Measurements from ENCODE around the gene CCBE1.
"Not testable (repeated sequence)": the region's sequence is repeated elsewhere in the genome, so short reads cannot be mapped to it uniquely, and the experiment has no call there.

Gene CCBE1

DNA sequence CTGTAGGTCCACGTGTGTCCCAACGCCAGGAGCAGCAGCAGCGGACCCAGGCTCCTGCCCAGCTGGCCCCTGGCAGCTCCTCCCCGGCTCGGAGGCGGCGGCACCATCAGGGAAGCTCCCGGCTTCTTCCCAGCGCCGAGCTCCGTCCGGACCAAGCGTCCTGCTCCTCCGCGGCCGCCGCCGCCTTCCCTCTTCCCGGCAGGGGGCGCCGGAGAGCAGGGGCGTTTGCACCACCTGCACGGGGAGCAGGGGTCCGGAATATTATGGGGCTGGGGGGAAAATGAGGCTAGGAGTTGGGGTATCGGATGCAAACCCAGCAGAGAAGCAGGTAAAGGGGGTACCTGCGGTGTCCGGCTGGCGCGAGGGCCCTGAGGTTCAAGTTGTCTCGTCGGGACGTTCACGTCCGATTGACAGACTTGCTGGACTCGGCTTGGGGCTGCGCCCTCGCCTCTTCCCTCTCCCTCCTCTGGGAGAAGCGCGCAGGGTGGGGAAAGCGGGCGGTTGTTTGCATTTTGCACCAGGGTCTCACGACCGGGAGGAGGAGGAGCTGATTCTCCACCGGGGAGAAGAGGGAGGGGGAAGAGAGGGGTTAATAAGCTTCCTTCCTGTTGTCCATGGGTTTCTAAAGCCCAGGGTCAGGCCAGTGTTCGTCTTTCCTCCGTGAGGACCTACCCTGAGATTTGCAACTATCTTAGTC is at the start of gene CCBE1:
TSS of gene CCBE1 (minus strand) at position 188 of the 697 bp plus-strand sequence.
- no peaks in the 10 kb centered on the region for H3K9me3 Mint-ChIP-seq
- H3K4me1 Mint-ChIP-seq = peaks cover 23% of the 10 kb centered on the region
- peak within 1 kb of the TSS; percentile 51 to 71 for H3K4me3 Mint-ChIP-seq
- peaks cover 73% of the 10 kb centered on the region for H3K27me3 Mint-ChIP-seq
- DNase-seq (peak; percentile 50 to 57), ATAC-seq (peak; percentile 69)
- no peak within 1 kb of the TSS for H3K27ac Mint-ChIP-seq

DNA sequence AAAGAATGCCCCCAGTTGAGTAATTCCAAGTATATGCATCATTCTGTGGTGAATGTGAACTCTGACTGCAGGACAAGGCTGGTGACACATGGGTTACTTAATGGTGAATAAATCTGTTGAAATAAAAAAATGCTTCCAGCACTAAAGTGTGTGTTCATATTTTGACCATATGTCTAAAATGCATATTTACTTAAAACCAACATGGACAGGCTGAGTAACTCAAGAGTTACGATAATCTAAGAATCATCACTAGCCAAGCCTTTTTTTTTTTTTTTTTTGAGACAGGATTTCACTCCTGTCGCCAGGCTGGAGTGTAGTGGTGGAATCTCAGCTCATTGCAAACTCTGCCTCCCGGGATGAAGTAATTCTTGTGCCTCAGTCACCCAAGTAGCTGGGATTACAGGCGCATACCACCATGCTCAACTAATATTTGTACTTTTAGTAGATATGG is 47.1 kb upstream of the CCBE1 start:
- ATAC-seq = no peak
- DNase-seq = no peak
- no peak overlapping the region for H3K27ac Mint-ChIP-seq
- no peaks in the 10 kb centered on the region for H3K27me3 Mint-ChIP-seq
- no peak overlapping the region for H3K4me3 Mint-ChIP-seq
- no peaks in the 10 kb centered on the region for H3K4me1 Mint-ChIP-seq
- no peaks in the 10 kb centered on the region for H3K9me3 Mint-ChIP-seq

DNA sequence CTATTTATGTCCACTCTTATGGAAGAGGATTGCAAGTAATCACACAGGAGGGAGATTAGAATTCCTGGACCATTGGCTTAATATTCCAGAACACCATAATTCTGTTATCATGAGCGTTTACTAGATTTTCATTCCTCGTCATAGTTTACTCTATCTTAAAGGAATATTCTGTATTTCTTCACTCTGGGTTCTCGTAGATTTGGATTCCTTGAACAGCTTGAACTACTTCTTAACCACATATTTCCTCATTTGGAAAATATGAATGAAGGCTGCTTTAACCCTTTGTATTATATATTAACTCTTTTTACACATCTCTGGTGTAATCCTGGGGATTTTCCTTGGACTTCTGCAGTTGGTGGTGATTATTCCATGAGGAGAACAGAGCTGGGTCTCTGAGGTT is 46.3 kb upstream of the CCBE1 start:
- Mint-ChIP-seq H3K4me3 (no peak overlapping the region), H3K27ac (no peak overlapping the region), H3K4me1 (no peaks in the 10 kb centered on the region), H3K27me3 (no peaks in the 10 kb centered on the region), H3K9me3 (peaks cover 5 to 6% of the 10 kb centered on the region in 2 donors)
- ATAC-seq (no peak), DNase-seq (no peak)

DNA sequence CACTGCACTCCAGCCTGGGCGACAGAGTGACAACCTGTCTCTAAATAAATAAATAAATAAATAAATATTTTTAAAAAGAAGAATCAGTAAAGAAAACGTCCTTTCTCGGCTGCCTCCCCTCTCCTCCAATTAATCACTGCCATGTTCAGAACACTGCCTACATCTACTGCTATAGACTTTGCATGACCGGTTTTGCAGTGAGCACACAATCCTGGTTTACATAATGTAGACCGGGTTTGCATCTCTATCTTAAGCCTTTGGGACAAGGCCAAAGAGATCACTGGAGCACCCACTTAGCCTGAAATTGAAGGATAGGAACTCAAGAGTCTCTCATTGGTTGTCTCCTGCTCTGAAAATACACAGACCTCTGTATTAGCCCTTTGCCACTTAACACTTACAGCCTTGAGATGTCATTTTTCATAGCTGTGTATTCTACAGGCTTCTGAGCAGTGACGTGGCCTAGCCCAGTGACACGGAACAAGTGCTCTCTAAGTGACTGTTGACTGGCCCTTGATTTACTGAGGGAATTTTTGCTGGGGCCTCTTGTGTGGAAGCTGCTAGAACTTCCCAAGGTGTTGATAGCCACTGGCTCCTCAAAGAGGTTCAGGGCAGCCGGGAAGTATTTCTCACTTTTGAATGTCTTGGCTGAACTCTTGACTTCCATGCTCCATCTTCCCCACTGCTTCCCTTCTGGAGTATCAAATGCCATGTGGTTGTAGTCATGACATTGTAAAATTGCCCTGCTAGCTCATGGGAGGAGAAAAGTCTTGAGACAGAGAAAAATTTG is 45.3 kb upstream of the CCBE1 start:
- ATAC-seq = no peak
- H3K4me3 Mint-ChIP-seq = no peak overlapping the region
- H3K27ac Mint-ChIP-seq = no peak overlapping the region
- no peaks in the 10 kb centered on the region for H3K27me3 Mint-ChIP-seq
- DNase-seq = no peak
- peaks cover 6 to 7% of the 10 kb centered on the region in 2 donors for H3K9me3 Mint-ChIP-seq
- H3K4me1 Mint-ChIP-seq = no peaks in the 10 kb centered on the region

DNA sequence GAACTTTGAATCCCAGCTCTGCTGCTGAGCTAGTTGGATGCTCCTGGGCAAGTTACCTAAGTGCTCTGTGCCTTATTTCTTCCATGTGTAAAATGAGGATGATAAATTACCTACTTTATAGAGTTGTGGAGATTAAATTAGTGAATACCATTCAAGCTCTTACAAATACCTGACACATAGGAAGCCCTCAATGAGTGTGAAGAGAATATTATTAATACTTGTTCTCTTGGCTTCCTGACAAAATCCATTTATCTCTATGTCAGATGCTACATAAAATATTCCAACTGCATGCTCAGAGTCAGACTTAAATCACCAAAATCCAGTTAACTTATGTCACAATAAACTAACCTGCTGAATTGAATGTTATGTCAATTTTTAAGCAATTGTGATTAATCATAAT is 42.9 kb upstream of the CCBE1 start:
- no peaks in the 10 kb centered on the region for H3K27me3 Mint-ChIP-seq
- no peak overlapping the region for H3K4me3 Mint-ChIP-seq
- H3K4me1 Mint-ChIP-seq = no peaks in the 10 kb centered on the region
- DNase-seq = no peak
- H3K9me3 Mint-ChIP-seq = peaks cover 6 to 7% of the 10 kb centered on the region in 2 donors
- ATAC-seq = no peak
- H3K27ac Mint-ChIP-seq = no peak overlapping the region

GRCh38 chr18:59737776-59738300 is 40.6 kb upstream of the CCBE1 start:
- no peak for ATAC-seq
- Mint-ChIP-seq H3K27ac (no peak overlapping the region), H3K4me1 (no peaks in the 10 kb centered on the region), H3K27me3 (peaks cover 5% of the 10 kb centered on the region), H3K4me3 (no peak overlapping the region), H3K9me3 (peaks cover 6 to 7% of the 10 kb centered on the region in 2 donors)
- no peak for DNase-seq

GRCh38 chr18:59737335-59737734 is 40.1 kb upstream of the CCBE1 start:
- H3K27ac Mint-ChIP-seq, H3K4me3 Mint-ChIP-seq, H3K4me1 Mint-ChIP-seq, H3K9me3 Mint-ChIP-seq, DNase-seq, H3K27me3 Mint-ChIP-seq, ATAC-seq: not testable (repeated sequence)

DNA sequence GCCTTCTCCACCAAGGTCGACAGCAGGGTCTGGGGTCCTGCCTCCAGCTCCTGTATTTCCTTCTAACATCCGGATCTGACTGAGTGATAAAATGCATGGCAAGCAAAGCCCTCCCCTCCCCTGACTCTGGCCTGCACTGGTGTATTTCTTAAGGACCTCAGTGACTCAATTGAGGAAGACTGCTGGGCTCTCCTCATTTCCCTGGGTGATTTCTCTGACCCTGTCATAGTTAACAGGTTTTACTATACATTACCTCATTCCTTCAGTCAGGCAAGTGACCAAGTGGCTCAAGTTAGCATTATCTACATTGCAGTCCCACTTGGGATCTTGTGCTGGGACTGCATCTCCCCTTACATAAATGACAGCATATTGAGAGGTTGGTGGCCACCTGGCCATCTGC is 38.8 kb upstream of the CCBE1 start:
- DNase-seq = no peak
- Mint-ChIP-seq H3K9me3 (peaks cover 6 to 7% of the 10 kb centered on the region in 2 donors), H3K27me3 (peaks cover 5% of the 10 kb centered on the region), H3K4me3 (no peak overlapping the region), H3K27ac (no peak overlapping the region), H3K4me1 (no peaks in the 10 kb centered on the region)
- ATAC-seq = no peak

GRCh38 chr18:59735269-59735860 is 38.1 kb upstream of the CCBE1 start:
- ATAC-seq = no peak
- no peak overlapping the region for H3K4me3 Mint-ChIP-seq
- peaks cover 6 to 7% of the 10 kb centered on the region in 2 donors for H3K9me3 Mint-ChIP-seq
- H3K4me1 Mint-ChIP-seq = no peaks in the 10 kb centered on the region
- peaks cover 5% of the 10 kb centered on the region for H3K27me3 Mint-ChIP-seq
- H3K27ac Mint-ChIP-seq = no peak overlapping the region
- no peak for DNase-seq

DNA sequence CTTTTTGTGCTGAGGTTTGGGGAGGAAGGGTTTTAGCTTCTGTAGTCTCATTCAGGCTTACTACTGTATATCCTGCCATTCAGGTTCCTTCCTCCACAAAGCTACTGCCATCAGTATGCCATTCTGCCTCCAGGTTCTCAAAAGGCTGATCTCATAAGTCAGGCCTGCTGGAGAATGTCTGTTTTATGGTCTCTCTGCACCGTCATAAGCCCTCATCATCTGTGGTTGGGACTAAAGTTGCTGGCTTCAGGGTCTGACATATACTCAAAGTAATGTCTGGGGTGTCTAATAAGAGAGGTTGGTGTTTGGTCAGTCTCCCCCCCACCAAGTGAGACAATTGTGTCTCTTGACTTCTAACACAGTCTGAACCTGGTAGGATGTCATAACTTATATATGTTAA is 36.2 kb upstream of the CCBE1 start:
- DNase-seq = no peak
- Mint-ChIP-seq H3K9me3 (peaks cover 0 to under 1% of the 10 kb centered on the region in 2 donors), H3K27ac (no peak overlapping the region), H3K4me3 (no peak overlapping the region), H3K27me3 (peaks cover 5% of the 10 kb centered on the region), H3K4me1 (no peaks in the 10 kb centered on the region)
- ATAC-seq = no peak

DNA sequence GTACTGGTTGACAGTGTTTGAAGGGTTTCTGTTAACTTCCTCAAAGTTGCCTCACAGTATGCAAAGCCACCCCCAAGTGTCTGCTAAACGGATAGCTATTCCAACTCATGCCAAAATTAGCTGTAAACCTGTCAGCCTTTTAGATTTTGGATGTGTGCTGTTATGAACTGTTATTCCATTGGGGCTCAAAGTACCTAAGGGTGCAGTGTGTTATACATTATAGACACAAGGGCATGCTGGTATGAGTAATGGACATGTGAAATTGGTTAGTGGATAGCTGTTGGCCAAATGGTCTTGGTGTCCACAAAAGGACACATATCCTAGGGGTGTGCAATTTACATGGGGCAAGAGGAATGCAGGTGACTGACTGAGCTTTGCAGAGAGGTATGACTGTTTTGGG is 33.7 kb upstream of the CCBE1 start:
- Mint-ChIP-seq H3K27ac (no peak overlapping the region), H3K4me1 (no peaks in the 10 kb centered on the region), H3K9me3 (no peaks in the 10 kb centered on the region), H3K27me3 (peaks cover 5% of the 10 kb centered on the region), H3K4me3 (no peak overlapping the region)
- ATAC-seq (no peak), DNase-seq (no peak)

GRCh38 chr18:59729781-59730180 is 32.6 kb upstream of the CCBE1 start:
- peaks cover 5% of the 10 kb centered on the region for H3K27me3 Mint-ChIP-seq
- no peak overlapping the region for H3K4me3 Mint-ChIP-seq
- ATAC-seq = no peak
- no peak overlapping the region for H3K27ac Mint-ChIP-seq
- no peak for DNase-seq
- H3K4me1 Mint-ChIP-seq = no peaks in the 10 kb centered on the region
- H3K9me3 Mint-ChIP-seq = no peaks in the 10 kb centered on the region

- DNase-seq = no peak
- Mint-ChIP-seq H3K4me3 (no peak overlapping the region), H3K9me3 (no peaks in the 10 kb centered on the region), H3K4me1 (no peaks in the 10 kb centered on the region), H3K27ac (no peak overlapping the region), H3K27me3 (peaks cover 5% of the 10 kb centered on the region)
- ATAC-seq = no peak
Measured at GRCh38 chr18:59728816-59729215, 31.6 kb upstream of the CCBE1 start.

GRCh38 chr18:59725142-59725541 is 27.9 kb upstream of the CCBE1 start:
- Mint-ChIP-seq H3K4me1 (no peaks in the 10 kb centered on the region), H3K27ac (no peak overlapping the region), H3K27me3 (no peaks in the 10 kb centered on the region), H3K4me3 (no peak overlapping the region), H3K9me3 (no peaks in the 10 kb centered on the region)
- DNase-seq (no peak), ATAC-seq (no peak)

GRCh38 chr18:59724103-59724502 is 26.9 kb upstream of the CCBE1 start:
- H3K27me3 Mint-ChIP-seq = peaks cover under 1% of the 10 kb centered on the region
- ATAC-seq = no peak
- no peak for DNase-seq
- H3K9me3 Mint-ChIP-seq = no peaks in the 10 kb centered on the region
- no peak overlapping the region for H3K27ac Mint-ChIP-seq
- no peak overlapping the region for H3K4me3 Mint-ChIP-seq
- H3K4me1 Mint-ChIP-seq = no peaks in the 10 kb centered on the region

DNA sequence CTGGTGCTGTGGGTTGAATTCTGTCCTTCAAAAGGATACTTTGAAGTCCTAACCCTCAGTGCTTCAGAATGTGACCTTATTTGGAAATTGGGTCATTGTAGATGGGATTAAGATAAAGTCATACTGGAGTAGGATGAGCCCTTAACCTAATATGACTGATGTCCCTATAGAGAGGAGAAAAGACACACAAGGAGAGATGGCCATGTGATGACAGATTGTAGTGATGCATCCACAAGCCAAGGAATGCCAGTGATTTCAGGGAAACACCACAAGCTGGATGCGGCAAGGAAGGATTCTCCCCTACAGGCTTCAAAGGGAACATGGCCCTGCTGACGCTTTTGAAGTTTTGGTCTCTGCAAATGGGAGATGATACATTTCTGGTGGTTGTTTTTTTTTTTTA is 24.7 kb upstream of the CCBE1 start:
- no peaks in the 10 kb centered on the region for H3K4me1 Mint-ChIP-seq
- DNase-seq (no peak), ATAC-seq (no peak)
- no peak overlapping the region for H3K27ac Mint-ChIP-seq
- H3K4me3 Mint-ChIP-seq = no peak overlapping the region
- H3K9me3 Mint-ChIP-seq = no peaks in the 10 kb centered on the region
- peaks cover 7% of the 10 kb centered on the region for H3K27me3 Mint-ChIP-seq

Measured in stimulated activated naive CD8-positive, alpha-beta T cell treated with anti-CD3 and anti-CD28 coated beads, Interleukin-15, amount 100 ng/mL, for 72 hours (primary cell).